NCI-H748 (cell line): ENCODE data around the gene PRLR.
"Not testable (repeated sequence)": the region's sequence is repeated elsewhere in the genome, so short reads cannot be mapped to it uniquely, and the experiment has no call there.

Experiments used
- DNase-seq: peaks from one replicate; lab custom pipeline; 2025; ENCODE audit not compliant: unreplicated experiment; lab: John Stamatoyannopoulos, UW

PRLR gene

DNA sequence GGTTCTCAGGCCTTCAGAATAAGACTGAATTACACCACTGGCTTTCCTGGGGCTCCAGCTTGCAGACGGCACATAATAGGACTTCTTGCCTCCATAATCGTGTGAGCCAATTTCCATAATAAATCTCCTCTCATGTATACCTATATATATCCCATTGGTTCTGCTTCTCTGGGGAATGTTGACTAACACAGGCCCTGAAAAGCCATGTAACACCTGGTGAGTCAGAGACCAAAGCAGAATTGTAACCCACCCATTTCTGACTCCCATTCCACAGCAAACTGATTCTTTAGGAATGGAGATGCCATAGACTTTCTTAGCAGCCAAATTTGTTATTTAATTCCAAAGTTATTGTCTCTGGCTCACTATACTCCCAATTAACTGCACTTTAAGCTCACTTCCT lies 97.1 kb downstream of the PRLR start:
- DNase-seq: no peak

DNA sequence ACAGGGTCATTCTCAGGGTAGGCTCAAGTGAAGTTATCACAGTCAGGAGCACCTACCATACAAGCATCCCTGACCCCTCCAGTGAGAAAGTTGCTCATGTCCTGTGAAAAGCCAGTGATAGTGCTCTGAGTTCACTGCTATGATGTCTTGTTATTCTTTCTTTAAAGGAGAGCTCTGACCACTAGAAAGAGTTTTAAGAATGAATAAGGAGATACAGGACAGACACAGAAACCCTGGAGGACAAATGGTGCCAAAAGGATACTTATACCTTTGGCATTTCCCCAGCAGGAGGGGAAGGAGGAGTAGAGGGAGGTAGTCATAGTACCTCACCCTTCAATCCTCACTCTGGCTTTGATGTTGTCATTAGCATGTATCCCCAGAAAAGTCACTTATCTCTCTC lies 98.6 kb downstream of the PRLR start:
- DNase-seq: no peak

DNA sequence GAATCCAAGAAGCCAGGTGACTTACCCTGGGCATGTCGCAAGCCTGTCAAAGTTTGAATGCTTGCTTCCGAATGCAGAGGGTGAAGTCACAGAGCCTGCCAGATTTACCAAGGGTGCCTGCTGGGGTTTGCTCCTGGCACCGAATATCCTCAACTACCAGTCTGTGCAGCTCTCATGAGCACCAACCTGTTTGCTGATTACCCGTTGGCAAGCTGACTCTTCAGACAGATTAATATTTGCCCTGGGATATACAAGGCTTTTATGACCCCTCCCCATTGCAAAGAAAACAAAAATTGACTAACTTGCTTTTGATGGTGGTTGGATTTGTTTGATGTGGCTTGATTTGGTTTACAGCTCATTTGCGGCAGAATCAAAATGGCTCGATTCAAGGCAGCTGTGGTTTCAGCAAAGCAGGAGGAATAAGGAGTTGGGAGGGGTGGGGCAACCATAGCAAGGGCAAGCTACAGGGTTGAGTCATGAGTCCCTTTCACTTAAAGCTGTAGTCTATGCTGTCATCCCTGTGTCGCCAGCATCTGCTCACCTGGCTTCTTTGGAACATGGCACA lies 100.3 kb downstream of the PRLR start:
- no peak for DNase-seq

DNA sequence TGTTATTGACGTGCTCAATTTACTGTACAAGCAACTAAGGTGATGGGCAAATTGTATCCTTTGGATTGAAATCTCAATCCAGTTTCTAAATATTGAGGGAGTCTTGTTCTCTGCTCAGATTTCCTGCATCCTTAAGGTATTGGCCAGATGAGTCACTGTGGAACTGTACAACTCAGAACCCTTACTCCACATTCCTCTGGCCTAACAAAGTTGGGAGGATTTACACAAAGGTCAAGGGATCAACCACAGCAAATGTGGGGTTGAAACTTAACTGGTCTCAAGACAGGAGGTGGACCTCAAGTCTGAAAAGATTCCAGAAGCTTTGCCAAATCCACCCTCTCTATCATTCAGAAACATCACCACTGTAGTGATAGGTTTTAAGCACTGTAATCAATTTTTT lies 101.0 kb downstream of the PRLR start:
- no peak for DNase-seq

DNA sequence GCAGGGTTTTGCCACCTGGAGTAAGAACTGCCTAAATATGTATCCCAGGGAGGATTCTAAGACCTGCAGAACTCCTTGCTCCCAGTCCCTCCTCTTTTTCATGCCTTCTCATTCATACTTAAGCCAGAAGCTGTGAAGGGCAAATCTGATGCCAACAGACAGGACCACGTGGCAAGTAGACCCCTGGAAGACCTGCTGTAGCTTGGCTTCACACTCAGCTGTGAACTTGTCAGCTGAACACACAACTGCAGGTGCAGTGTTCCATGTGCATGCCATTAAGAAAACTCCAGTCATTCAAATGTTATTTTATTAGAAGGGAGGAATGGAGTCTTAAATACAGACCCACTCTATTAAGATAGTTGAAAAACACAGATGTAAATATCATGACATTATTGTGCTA lies 103.3 kb downstream of the PRLR start:
- DNase-seq: no peak

DNA sequence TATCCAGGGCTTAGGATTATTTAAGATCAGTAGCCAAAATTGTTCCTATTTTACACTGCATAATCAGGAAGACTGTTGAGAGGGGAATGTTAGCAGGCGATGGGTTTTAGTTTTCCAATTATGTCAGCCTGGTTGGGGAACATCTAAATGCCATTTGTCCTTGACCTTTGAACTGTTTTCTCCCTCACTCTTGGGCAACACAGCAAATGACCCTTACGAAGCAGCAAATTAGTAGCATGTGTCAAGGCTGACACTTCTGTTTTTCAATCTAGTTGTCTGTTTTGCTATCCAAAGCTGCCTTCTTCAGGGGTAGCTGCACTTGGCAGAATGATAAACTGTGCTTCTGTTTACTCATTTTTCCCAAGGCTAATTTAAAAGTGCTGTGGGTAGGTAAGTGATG lies 104.5 kb downstream of the PRLR start:
- no peak for DNase-seq

DNA sequence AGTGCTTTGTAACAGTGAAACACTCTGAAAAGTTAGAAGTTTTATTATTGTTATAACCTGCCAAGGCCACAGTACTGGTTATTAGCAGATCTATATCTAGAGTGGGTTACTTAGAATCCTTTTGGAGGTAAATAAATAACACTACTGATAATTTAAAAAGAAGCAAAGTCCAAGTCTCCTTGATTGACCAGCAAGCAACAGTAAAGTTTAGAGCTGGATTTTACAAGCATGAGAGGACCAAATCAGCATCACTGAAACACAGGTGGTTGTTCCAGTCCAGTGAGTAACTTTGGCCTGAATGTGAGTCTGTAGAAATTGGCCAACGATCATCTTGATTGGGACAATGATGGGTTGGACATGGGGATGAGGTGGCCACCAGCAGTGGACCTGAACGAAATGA lies 105.4 kb downstream of the PRLR start:
- DNase-seq: no peak

DNA sequence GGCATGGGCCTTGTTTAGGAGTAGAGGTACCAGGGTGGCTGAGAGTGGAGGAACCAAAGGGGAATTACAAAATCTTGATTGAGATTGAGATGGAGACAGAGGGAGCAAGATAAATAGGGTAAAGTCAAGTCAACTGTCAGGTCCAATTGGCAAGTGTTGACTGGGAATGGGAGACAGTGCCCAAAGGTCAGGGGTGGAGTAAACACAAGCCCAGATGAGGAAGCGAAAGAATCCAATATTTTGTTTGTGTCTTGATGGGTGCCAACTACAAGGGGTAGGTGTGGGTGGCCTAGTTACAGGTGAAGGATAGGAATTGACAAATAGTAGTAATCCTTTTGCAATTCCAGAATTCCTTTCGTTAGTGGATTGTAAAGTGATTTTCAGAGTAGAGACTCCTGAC lies 107.5 kb downstream of the PRLR start:
- no peak for DNase-seq

DNA sequence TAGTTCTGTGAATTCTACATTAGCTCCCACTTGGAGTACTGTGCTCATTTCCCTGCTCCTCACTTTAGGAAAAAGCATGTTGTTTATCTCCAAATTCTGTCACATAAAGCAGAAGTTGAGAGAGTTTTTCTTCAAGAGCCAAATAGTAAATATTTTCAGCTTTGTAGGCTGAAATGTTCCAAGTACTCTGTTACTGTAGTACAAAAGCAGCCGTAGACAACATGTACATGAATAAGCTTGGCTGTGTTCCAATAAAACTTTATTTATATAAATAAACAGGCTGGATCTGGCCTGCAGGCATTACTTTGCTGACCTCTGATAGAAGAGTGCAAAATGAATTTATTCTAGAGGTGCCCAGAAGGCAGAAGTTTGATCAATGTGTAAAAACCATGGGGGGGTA lies 109.6 kb downstream of the PRLR start:
- DNase-seq: no peak

DNA sequence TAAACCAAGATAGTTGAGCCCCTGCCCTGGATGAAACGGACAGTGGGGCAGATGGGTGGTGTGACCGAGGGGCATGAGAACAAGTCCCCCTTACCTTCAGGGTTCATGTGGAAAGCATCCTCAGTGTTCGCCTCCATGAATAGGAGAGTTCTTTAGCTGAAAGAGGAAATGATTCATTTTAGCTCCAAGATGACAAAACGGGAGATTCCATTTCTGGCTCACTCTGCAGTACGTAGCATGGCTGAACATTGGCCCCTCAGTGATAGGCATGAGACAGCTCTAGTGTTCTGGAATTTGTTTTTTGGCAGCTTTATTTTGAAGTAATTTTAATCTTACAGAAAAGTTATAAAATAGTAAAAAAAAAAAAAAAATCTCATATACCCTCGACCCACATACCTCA lies 112.3 kb downstream of the PRLR start:
- no peak for DNase-seq

DNA sequence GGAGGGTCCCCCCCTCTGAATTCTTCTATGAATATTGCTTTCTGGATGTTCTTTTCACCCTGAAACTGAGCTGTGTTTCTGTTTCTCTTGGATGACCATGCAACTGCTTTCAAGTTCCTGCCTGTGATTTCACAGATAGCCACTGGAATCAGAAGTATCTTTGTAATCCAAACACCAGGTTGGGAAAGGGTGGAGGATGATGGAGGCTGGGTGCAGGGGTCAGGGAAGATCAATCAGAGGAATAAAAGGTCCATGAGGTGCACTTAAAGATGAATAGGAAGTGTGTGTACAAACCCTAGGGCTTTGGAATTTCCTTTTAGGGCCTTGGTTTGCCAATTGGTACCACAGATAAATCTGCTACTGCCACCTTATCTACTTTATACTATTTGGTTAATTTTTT lies 114.4 kb downstream of the PRLR start:
- no peak for DNase-seq

DNA sequence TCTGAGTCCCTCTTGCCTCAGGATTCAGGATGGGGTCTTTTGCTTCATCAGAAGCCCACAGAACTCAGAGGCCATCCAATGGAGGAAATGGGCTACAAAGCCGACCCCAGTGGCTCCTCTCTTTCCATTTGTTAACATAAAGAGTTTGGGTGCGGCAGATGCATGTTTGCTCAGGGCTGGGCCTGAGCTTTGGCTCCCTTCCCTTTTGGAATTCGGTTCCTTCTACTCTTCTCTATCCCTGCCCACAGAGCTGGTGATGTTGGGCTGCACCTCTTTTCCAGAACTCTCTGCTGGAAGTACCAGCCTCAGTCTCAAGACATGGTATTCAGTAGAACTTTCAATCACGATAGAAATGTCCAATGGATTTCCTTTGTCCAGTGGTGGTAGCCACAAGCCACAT lies 115.6 kb downstream of the PRLR start:
- no peak for DNase-seq

DNA sequence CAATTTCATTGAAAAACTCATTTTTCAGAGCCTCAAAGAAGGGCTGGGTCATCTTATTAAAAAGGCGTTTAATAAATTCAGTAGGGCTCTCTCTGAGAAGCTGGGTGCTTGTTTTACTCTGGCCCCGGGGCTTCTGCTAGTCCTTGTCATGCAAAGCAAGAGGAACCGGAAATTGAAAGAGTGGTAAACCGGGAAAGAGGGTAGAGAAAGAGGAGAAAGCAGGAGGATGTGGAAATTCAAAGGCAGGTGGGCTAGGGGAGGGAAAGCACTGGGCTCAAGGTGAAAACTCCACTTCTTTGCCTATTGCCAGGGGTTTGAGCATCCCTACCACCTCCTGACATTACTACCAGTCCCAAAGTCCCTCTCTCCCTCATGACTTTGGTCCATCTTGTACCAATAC lies 118.0 kb downstream of the PRLR start:
- DNase-seq: no peak

DNA sequence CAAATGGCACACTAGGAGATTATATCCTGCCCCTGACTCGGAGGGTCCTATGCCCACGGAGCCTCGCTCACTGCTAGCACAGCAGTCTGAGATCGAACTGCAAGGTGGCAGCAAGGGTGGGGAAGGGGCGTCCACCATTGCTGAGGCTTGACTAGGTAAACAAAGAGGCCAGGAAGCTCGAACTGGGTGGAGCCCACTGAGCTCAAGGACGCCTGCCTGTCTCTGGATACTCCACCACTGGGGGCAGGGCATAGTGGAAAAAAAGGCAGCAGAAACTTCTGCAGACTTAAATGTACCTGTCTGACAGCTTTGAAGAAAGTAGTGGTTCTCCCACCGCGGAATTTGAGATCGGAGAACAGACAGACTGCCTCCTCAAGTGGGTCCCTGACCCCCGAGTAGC lies 125.7 kb downstream of the PRLR start:
- peak; percentile 54 for DNase-seq

DNA sequence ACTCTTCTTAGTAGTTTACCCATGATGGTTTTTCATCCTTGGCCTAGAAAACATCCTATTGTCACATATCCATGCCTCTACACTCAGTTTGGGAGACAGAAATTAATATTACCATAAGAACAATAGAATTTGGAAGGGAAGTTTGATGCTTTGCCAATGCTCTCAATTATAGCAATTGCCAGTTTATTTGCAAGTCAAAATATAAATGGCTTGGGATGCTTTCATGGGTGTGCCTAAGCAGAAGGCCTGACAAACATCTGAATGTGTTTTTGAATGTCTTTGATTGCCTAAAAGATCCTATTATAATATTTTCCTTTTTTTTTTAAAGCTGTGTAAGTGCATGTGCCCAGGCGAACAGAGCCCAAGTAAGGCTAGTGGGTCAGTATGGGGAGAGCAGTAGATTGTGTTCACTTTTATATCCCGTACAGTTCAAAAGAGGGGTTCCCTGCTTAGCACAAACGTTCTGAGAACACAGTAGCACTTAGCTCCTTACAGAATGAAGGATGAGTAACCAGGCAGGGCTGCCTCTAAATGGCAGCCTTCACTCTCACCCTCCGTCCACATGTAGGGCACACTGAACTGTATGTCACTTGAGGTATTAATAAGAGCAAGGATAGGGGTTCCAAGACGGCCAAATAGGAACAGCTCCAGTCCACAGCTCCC lies 126.5 kb downstream of the PRLR start:
- no peak for DNase-seq

DNA sequence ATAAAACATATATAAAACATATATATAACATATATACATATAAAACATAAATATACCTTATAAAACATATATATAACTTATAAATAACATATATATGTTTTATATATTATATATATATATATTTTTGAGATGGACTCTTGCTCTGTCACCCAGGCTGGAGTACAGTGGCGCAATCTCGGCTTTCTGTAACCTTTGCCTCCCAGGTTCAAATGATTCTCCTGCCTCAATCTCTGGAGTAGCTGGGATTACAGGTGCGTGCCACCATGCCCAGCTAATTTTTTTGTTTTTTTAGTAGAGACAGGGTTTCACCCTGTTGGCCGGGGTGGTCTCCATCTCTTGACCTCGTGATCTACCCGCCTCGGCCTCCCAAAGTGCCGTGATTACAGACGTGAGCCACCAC lies 128.6 kb downstream of the PRLR start:
- DNase-seq: not testable (repeated sequence)

DNA sequence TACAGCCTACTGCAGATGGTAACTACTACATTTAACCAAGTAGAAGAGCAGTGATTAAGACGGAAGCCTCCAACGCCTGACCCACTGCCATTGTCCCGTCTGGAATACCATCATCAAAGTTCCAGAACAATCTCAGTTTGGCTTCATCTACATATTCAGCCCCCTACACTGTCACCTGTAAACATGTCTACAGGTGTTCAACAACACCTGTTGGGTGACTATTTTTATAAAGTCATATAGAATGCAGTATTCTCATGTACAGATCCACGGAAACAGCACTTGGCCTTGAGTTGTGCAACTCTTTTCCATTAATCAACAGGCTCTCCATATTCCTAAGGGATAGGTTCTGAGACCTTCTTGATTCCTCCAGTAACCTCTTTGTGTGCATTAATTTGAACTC lies 129.3 kb downstream of the PRLR start:
- DNase-seq: no peak

DNA sequence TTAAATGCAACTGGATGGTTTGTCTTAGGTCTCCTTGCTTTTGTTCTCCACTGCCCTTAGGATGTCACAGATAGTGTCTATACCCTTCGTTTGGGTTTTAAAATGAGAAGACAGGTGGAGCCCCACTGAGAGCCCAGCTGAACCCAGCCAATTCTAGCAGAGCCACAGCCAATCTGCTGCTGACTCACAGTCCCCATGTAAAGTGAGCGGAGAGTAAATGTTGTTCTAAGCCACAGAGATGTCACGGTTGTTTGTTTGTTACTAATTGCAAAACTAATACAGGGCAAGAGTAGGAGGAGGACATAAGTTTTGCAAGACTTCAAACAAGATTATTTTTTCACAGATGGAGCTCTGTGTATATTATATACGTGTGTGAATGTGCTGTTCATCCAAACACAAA lies 132.1 kb downstream of the PRLR start:
- no peak for DNase-seq

DNA sequence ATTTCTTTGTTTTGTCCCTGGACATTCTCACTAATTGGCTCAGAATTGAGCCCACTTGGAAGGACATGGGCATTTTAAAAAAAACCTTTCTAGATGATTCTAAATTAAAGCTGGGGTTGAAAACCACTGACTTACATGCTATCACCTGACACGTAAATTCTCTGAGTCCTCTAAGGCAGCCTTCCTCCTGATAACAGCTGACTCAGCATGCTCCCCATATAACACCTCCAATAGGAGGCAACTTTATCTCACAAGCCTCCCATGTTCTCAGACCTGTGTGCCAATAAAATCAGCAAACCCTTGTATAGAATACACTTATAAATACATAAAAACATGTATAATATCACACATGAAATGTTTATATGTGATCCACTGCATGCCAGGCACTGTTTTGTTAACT lies 133.4 kb downstream of the PRLR start:
- DNase-seq: no peak

DNA sequence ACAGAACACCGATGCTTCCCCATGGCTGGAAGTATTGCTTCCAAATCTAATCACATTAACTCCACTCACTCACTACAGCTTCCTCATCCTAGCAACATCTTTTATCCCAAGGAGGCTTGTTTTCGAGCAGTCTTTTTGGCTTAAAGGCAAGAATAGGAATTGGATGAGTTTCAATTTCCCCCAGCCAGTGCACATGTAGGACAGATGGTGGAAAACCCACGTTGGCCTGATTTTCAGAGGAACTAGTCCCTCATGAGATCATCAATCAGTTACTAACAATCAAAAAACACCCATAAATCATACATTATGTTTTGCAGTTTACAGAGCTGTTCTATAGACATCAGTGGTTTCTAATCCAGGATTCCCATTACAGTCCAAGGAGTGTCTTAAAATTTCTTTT lies 134.1 kb downstream of the PRLR start:
- DNase-seq: no peak

DNA sequence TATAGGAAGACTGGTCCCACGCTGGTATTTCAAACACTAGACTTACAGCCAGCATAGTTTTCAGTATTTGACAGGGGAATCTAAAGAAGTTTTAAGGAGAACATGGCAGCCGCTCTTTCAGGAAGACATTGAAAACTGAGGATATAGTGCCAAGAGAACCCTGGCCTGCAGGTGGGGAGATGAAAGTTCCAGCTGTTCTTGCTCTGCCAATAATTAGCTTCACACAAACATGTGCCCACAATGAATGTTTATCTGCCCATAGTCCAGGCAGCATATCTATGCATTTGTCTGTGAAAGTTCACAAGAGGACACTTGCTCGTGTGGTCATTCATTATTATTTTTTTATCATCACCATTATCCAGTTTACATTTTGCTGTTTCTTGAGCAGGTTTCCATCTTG lies 134.9 kb downstream of the PRLR start:
- DNase-seq: no peak

DNA sequence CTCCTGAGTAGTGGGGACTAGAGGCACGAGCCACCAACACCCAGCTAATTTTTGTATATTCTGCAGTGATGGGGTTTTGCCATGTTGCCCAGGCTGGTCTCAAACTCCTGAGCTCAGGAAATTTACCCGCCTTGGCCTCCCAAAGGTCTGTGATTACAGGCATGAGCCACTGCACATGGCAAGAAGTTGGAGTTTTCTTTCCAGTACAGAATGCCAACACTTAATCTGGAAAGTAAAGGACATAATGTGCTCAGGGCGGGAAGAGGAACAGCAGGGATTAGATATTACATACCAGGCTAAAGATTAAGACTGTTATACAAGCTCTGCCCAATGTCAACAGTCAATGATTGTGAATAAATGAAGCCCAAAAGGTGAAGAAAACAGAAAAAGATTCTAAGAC lies 135.3 kb downstream of the PRLR start:
- no peak for DNase-seq

DNA sequence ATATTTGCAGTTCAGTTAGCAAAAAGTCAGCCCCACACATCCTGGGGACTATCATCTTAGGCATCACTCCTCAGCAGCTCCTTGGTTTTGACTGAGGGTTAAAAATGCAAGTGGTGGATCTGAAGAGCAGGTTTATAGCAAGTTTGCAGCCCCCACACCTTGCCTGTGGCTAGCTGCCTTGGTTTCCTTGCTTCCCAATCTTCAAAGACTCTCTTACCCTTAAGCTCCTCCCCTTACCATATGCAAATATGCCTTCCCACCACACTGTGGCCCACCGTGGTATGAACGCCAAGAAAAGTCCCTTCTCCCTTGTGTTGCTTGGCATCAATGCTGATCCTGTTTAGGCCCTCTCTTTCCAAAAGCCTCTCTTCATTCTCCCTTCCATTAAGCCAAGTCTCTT lies 137.6 kb downstream of the PRLR start:
- no peak for DNase-seq
